Stimulated activated CD8-positive, alpha-beta memory T cell treated with anti-CD3 and anti-CD28 coated beads, Interleukin-4, amount 100 ng/mL, for 1 hour (primary cell): ENCODE results near the gene EFHB.
"Not testable (repeated sequence)": the region's sequence is repeated elsewhere in the genome, so short reads cannot be mapped to it uniquely, and the experiment has no call there.

Experiments used
- DNase-seq, 2 donors: peaks; one replicate each; pipeline ENCODE4 v3.0.0-alpha.2; 2020; ENCODE audit warnings: low read depth in 2 of 2, low spot score in 1 of 2

Gene EFHB

DNA sequence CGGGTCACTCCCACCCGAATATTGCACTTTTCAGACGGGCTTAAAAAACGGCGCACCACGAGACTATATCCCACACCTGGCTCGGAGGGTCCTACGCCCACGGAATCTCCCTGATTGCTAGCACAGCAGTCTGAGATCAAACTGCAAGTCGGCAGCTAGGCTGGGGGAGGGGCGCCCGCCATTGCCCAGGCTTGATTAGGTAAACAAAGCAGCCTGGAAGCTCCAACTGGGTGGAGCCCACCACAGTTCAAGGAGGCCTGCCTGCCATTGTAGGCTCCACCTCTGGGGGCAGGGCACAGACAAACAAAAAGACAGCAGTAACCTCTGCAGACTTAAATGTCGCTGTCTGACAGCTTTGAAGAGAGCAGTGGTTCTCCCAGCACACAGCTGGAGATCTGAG is 78.7 kb downstream of the EFHB start:
- not testable (repeated sequence) for DNase-seq

DNA sequence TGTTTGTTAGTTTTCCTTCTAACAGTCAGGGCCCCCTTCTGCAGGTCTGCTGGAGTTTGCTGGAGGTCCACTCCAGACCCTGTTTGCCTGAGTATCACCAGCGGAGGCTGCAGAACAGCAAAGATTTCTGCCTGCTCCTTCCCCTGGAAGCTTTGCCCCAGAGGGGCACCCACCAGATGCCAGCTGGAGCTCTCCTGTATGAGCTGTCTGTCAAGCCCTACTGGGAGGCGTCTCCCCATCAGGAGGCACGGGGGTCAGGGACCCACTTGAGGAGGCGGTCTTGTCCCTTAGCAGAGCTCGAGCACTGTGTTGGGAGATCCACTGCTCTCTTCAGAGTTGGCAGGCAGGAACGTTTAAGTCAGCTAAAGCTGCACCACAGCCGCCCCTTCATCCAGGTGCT is 87.4 kb downstream of the EFHB start:
- DNase-seq, result not testable (repeated sequence)
